Measurements from ENCODE around the gene ARAP2.

The ARAP2 gene

GRCh38 chr4:36244257-36245082 lies at the start of gene ARAP2:
Gene ARAP2 (minus strand): TSS chr4:36244514. CDS start chr4:36229486, 15,028 bp downstream.
- TF ChIP-seq CTCF (IDR thresholded peaks at IDR 0.05; ENCODE audit: insufficient read depth, low read depth, low read length, missing control alignments): peak; percentile 11
- DNase-seq (ENCODE audit: low read depth): peak; percentile 81
- H3K4me3 ChIP-seq (ENCODE audit: low read depth, low read length): peak within 1 kb of the TSS; percentile 84

DNA sequence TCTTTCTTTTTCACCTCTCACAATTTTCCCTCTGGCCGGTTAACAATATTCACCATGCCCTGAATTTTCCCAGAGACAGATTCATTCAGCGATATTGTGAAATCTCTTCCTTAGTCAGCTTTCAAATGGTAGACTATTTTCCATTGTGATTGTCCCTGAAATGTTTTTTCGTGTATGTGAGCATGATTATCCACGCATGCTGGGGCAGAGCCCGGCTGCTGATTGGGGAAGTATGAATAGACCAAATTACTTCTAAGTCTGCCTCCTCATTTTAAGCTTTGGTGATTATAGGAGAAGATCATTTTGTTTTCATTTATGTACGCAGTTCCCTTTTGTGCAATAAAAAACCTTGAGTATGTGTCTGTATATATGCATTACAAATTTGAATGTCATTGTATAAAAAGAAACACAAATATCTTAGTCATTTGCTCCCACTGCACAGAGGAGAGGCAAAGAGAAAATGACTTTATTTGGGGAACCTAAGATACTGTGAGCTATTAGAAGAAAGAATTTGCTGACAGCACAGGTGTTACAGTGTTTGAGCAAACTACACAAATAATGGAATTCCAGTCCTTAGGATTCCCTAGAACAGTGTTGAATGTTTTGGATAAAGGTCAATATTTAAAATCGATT lies 48.4 kb upstream of the ARAP2 start:
- TF ChIP-seq CTCF (IDR thresholded peaks at IDR 0.05; ENCODE audit: insufficient read depth, low read depth, low read length, missing control alignments): no peak

GRCh38 chr4:36290641-36291040 lies 46.3 kb upstream of the ARAP2 start:
- no peak for TF ChIP-seq CTCF (IDR thresholded peaks at IDR 0.05; ENCODE audit: insufficient read depth, low read depth, low read length, missing control alignments)
- H3K4me3 ChIP-seq (ENCODE audit: low read depth, low read length): no peak overlapping the region
- no peak for DNase-seq (ENCODE audit: low read depth)

More for the DNA sequence above, 48.4 kb upstream of the ARAP2 start:
- no peak for DNase-seq (ENCODE audit: low read depth)
- H3K4me3 ChIP-seq (ENCODE audit: low read depth, low read length): no peak overlapping the region

- H3K4me3 ChIP-seq (ENCODE audit: low read depth, low read length): no peak overlapping the region
- TF ChIP-seq CTCF (IDR thresholded peaks at IDR 0.05; ENCODE audit: insufficient read depth, low read depth, low read length, missing control alignments): no peak
- no peak for DNase-seq (ENCODE audit: low read depth)
Observed at GRCh38 chr4:36288731-36289426, 44.6 kb upstream of the ARAP2 start.

- H3K4me3 ChIP-seq (ENCODE audit: low read depth, low read length): no peak overlapping the region
- TF ChIP-seq CTCF (IDR thresholded peaks at IDR 0.05; ENCODE audit: insufficient read depth, low read depth, low read length, missing control alignments): no peak
- no peak for DNase-seq (ENCODE audit: low read depth)
Observed at GRCh38 chr4:36286481-36286871, 42.2 kb upstream of the ARAP2 start.

GRCh38 chr4:36285784-36286480 lies 41.6 kb upstream of the ARAP2 start:
- TF ChIP-seq CTCF (IDR thresholded peaks at IDR 0.05; ENCODE audit: insufficient read depth, low read depth, low read length, missing control alignments): peak; percentile 3
- DNase-seq (ENCODE audit: low read depth): peak; percentile 92
- H3K4me3 ChIP-seq (ENCODE audit: low read depth, low read length): no peak overlapping the region

Data from GM12865 (cell line).